Subcutaneous adipose tissue (tissue), 4 donors: ENCODE measurements around the gene RAB11FIP5. TPM values are rescaled to one million over a fixed set of nuclear protein-coding genes. Genes with fewer than 3 reads are reported as not detected.

ENCODE experiments used
- total RNA-seq, 4 donors: library from RNA; depleted of rRNA; stranded (reverse); fragments of >200 nt; gene quantifications; one replicate each; pipeline ENCODE4 v1.1.0, GENCODE V29; 2016
- TF ChIP-seq, protein P1 (sequence below): fragments of 450-650 bp; IDR thresholded peaks from one replicate; pipeline ENCODE4 v1.5.1; 2016; ENCODE audit warnings: low read depth, mild to moderate bottlenecking, control low read depth, antibody characterized with exemption, moderate library complexity

The RAB11FIP5 gene
- total RNA-seq, 4 donors from 2014 or later: 12.2 to 21.1 (median 15.5) TPM

DNA sequence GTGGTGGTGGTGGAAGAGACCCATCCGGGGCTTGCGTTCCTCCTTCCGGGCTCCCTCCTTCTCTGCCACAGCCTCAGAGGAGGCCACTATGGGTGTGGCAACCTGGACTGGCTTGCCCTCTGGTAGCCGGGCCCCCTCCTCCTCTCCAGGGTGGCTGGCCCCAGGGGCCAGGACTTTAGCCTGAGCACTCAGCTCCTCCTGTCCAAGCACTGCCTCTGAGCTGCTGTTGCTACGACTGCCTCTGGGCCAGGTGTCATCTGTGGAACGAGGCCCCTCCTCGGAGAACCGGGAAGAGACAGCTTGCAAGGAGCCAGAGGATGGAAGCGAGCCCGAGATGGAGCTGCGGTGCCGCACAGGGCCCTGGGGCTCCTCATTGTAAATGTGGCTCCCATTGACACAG lies 24.5 kb downstream of the RAB11FIP5 start:
- TF ChIP-seq, protein P1, sequence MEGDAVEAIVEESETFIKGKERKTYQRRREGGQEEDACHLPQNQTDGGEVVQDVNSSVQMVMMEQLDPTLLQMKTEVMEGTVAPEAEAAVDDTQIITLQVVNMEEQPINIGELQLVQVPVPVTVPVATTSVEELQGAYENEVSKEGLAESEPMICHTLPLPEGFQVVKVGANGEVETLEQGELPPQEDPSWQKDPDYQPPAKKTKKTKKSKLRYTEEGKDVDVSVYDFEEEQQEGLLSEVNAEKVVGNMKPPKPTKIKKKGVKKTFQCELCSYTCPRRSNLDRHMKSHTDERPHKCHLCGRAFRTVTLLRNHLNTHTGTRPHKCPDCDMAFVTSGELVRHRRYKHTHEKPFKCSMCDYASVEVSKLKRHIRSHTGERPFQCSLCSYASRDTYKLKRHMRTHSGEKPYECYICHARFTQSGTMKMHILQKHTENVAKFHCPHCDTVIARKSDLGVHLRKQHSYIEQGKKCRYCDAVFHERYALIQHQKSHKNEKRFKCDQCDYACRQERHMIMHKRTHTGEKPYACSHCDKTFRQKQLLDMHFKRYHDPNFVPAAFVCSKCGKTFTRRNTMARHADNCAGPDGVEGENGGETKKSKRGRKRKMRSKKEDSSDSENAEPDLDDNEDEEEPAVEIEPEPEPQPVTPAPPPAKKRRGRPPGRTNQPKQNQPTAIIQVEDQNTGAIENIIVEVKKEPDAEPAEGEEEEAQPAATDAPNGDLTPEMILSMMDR: no peak

DNA sequence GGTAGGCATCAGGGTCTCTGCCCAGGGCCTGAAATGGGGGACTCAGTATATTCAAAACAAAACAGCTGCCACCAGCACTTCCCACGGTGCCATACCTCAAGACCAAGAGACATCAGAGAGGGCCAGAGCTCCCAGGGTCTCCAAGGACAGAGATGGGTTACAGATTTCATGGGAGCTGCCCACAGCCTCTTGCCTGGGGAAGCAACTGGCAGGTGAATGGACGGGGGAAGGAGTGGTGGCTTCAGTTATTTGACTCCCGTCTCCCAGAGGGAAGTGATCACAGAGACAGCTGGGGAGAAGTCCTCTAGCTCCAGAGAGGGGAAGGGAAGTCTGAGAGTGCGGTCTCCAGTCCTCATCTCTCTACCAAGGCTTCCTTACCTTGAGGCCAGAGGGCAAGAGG lies 25.4 kb downstream of the RAB11FIP5 start:
- TF ChIP-seq, protein P1: no peak

DNA sequence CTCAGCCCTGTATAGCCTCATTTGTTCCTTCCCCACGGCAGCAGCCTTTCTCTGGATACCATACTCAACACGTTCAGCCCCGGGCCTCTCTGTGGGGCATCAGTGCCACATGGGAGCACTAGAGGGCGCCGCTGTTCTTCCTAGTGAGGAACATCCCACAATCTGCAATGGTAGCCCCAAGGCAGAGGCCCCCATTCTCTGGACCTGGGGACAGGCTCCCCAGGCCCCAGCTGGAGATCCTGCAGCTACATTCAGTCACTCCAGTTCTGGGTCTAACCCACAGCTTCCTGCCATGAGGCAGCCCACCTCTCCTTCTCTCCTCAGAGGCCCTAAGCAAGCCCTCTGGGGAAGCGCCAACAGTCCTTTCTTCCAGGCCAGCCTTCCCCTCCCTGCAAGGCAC lies 27.1 kb downstream of the RAB11FIP5 start:
- TF ChIP-seq, protein P1: no peak

DNA sequence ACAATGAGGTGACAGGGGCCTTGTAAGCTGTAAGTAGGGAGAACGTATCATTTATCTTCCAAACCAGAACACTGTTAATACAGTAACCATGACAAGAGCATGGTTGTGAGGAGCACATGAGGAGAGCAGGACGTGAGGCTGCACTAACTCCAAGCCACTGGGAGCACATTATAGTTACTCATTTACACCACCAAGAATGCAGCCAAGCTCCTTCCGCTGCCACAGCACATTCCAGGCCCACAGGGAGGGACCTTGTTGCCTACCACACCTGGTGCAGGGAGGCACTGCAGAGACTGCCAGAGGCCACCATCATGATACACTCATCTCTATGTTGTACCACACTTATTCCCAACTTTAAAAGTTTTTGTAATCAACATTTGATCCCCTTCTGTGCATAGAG lies 27.8 kb downstream of the RAB11FIP5 start:
- TF ChIP-seq, protein P1: no peak

DNA sequence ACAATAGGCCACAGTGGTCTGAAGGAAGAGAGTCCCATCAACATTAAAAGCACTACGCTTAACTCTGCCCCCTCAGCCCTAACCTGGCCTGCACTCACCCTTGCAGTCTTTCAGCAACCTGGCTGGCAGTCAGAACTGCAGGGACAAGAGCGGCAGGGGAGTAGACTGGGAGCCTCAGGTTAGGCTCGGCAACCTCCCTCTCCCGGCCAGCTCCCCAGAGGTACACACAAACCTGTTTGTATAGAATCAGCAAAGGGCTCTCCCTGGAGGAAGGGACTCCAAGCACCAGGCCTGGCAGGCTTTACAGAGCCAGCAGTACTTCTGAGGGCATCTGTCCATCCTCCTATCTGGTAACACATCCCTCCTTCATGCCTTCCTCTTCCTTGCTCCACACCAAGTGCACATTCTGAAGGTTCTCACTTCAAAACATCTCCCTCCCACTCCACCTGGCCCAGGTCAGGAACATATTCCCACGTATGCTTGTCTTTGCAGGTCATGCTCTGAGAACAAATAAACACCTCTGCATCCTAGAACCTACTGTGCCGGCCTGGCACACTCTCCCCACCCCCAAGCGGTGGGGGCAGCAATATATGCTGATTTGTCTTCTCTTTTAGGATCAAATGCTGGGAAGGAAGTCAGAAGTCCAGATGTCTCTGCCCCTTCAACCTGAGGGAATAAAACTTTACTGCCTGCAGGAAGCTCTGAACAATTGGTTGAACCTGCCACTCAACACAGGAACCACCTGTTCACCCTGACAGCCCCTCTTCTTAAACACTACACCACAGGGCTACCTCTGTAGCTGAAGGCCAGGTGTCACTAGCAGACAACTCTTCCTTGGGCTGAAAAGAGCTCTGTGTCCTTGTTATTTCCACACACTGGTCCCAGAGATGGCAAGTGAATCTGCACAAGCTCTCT lies 28.6 kb downstream of the RAB11FIP5 start:
- TF ChIP-seq, protein P1: no peak

DNA sequence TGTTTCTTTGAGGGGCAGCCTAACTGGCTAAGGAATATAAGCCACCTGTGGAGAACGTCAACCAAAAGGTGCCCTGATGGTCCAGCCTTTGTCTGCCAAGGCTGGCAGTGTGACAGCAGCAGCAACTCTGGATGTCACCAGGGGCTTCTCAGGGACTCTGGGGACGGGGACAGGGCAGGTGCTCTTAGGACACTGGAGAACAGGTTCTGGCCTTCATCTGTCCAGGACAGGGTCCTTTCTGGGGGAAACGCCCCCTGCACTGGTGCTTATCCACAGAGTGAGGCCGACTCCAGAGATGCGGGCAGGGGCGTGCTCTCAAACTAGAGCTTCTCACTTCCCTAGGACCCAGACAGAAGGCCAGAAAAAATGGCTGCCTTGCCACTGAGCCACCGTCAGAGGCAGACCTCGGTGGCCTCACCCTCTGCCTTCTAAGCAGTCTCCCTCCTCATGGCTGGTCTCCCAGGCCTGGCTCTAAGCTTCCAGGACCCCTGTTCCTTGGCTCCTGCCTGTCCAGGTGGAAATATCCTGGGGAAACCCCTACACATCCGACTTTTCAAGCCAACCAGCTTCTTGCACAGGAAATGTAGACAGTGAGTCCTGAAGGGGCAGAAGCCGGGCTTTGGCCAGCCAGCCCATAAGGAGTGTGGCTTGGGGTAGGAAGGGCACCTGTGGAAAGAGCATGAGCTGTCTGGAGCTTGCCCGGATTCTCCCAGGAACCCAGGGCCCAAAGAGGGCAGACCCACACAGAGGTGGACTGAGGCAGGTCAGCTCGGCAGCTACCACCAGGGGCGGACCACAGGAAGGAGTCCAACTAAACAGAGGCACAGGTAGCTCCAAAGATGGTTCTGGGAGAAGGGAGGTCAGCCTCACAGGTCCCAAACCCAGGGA lies 30.0 kb downstream of the RAB11FIP5 start:
- TF ChIP-seq, protein P1: no peak

DNA sequence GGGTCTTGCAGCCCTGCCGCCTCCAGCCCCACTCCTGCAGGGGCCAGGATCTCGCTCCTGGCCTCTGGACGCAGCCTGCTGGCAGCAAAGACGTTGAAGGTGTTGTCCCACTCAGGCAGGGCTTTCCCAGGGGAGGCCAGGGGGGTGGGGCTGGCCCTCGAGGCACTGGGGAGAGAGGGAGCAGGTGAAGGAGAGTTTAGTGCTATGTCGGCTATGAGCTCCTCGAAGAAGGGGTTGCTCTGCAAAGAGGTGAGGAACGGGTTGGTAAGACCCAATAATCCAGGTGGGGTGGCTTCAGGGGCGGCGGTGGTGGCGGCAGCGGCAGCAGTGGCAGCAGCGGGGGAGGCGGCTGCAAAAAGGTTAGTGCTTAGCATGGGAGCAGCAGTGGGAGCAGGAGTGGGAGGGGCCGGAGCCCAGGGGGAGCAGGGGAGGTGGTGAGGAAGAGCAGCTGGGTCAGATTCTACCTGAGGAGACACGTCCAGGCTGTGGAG lies 31.5 kb downstream of the RAB11FIP5 start:
- TF ChIP-seq, protein P1: no peak
